OCI-LY1 (cell line): ENCODE data around the gene ZNF365.

Source experiments
- H2AFZ ChIP-seq: fragments of 200-600 bp; sonication (generic), shearing (Covaris generic); 2 replicates; pipeline ENCODE4 v1.6.0; 2014; ENCODE audit warnings: antibody characterized with exemption, mild to moderate bottlenecking, low read length
- H3F3A ChIP-seq: fragments of 200-600 bp; sonication (generic), shearing (Covaris generic); 2 replicates; pipeline ENCODE4 v1.6.0; 2014; ENCODE audit warnings: mild to moderate bottlenecking, antibody characterized with exemption, low read length, moderate library complexity; ENCODE audit not compliant: insufficient read depth
- H3K27ac ChIP-seq: fragments of 200-600 bp; sonication (generic); 2 replicates; pipeline ENCODE4 v1.5.1; 2014; ENCODE audit warnings: low read length, mixed run types, mild to moderate bottlenecking, low read depth; ENCODE audit not compliant: poor library complexity, severe bottlenecking
- H3K27me3 ChIP-seq: fragments of 200-600 bp; sonication (generic); 2 replicates; pipeline ENCODE4 v1.6.0; 2014; ENCODE audit warnings: antibody characterized with exemption, mild to moderate bottlenecking, low read length, moderate library complexity; ENCODE audit not compliant: insufficient read depth
- H3K36me3 ChIP-seq: fragments of 200-600 bp; sonication (generic); 2 replicates; pipeline ENCODE4 v1.6.1; 2014; ENCODE audit warnings: mild to moderate bottlenecking, antibody characterized with exemption, low read length, moderate library complexity, mixed read lengths; ENCODE audit not compliant: insufficient read depth
- H3K4me1 ChIP-seq: fragments of 200-600 bp; sonication (generic); 2 replicates; pipeline ENCODE4 v1.5.1; 2014; ENCODE audit warnings: mild to moderate bottlenecking, low read length, moderate library complexity; ENCODE audit not compliant: insufficient read depth, severe bottlenecking
- H3K4me2 ChIP-seq: fragments of 200-600 bp; sonication (generic), shearing (Covaris generic); 2 replicates; pipeline ENCODE4 v1.6.1; 2014; ENCODE audit warnings: low read length
- H3K4me3 ChIP-seq: fragments of 200-600 bp; sonication (generic); 2 replicates; pipeline ENCODE4 v1.5.1; 2014; ENCODE audit warnings: low read length, low read depth, mild to moderate bottlenecking, mixed read lengths; ENCODE audit not compliant: poor library complexity, severe bottlenecking
- H3K79me2 ChIP-seq: fragments of 200-600 bp; shearing (Covaris generic); 2 replicates; pipeline ENCODE4 v1.6.1; 2016; ENCODE audit warnings: mixed run types, low read length, mixed read lengths; ENCODE audit not compliant: insufficient read depth
- H3K9ac ChIP-seq: fragments of 200-600 bp; sonication (generic), shearing (Covaris generic); 2 replicates; pipeline ENCODE4 v1.6.1; 2014; ENCODE audit warnings: mild to moderate bottlenecking, low read length, mixed read lengths
- H3K9me2 ChIP-seq: fragments of 200-600 bp; sonication (generic), shearing (Covaris generic); 2 replicates; pipeline ENCODE4 v1.6.1; 2014; ENCODE audit warnings: low read depth, mild to moderate bottlenecking, low read length, mixed read lengths
- H3K9me3 ChIP-seq: fragments of 200-600 bp; shearing (Covaris generic); 2 replicates; pipeline ENCODE4 v1.6.1; 2014; ENCODE audit warnings: low read length, mixed read lengths
- H4K20me1 ChIP-seq: fragments of 200-600 bp; sonication (generic), shearing (Covaris generic); 2 replicates; pipeline ENCODE4 v1.6.0; 2016; ENCODE audit warnings: mild to moderate bottlenecking, low read length; ENCODE audit not compliant: insufficient read depth
- EZH2 ChIP-seq: fragments of 200-600 bp; sonication (generic), shearing (Covaris generic); IDR thresholded peaks from 2 replicates; pipeline ENCODE4 v1.8.0; 2017; ENCODE audit warnings: borderline replicate concordance, mixed run types, mild to moderate bottlenecking, antibody characterized with exemption, low read length, moderate library complexity, mixed read lengths
- TF ChIP-seq, protein P1 (sequence below): fragments of 200-600 bp; sonication (generic), shearing (Covaris generic); IDR thresholded peaks from 2 replicates; pipeline ENCODE4 v1.5.1; 2017; ENCODE audit warnings: mild to moderate bottlenecking, antibody characterized with exemption, low read length, moderate library complexity, mixed read lengths

Gene ZNF365

DNA sequence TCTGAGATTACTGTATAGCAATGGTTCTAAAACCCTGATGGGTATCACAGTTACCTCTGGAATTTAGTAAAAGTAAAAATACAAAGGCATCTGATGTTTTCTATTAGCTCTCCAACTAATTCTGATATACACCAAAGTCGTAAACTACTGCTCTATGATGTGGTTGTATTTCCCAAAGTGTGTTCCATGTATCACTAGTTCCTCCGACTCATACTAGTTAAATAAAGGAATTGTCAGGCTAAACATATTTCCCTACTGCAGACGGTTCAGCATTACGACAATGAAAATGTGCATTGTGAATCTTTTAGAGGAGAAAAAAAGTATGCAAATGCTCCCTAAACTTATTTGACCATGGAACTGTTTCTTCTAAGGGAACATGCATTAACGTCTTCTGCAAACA lies 38.9 kb downstream of the ZNF365 start:
- Histone ChIP-seq H3K4me3 (no peak overlapping the region), H4K20me1 (no peaks in the 10 kb centered on the region), H3K27ac (no peak overlapping the region), H3K9me3 (no peaks in the 10 kb centered on the region), H3K79me2 (no peaks in the 10 kb centered on the region), H3K4me2 (no peak overlapping the region), H2AFZ (no peak overlapping the region), H3K27me3 (no peaks in the 10 kb centered on the region), H3F3A (no peaks in the 10 kb centered on the region), H3K4me1 (no peaks in the 10 kb centered on the region), H3K9ac (no peak overlapping the region), H3K36me3 (no peaks in the 10 kb centered on the region), H3K9me2 (no peaks in the 10 kb centered on the region)
- no peak for TF ChIP-seq EZH2

DNA sequence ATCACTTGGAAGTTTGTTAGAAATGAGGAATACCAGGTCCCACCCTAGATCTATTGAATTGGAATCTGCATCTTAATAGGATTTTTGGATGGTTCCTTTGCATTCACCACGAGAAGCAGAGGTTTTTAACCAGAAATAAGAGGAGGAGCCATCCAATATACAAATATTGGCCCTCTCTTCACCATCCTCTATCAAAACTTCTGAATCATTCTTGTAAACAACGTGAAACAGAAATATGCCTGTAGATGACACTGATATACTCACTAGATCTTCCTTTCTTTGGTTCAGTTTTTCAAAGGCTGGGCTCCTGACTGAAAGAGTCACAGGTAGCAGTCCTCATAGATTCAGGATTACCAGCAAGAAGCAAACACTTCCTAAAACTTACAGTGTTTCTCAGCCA lies 39.5 kb downstream of the ZNF365 start:
- Histone ChIP-seq H2AFZ (no peak overlapping the region), H3K4me1 (no peaks in the 10 kb centered on the region), H3K9me2 (no peaks in the 10 kb centered on the region), H3K27ac (no peak overlapping the region), H3K27me3 (no peaks in the 10 kb centered on the region), H3K4me2 (no peak overlapping the region), H3K9me3 (no peaks in the 10 kb centered on the region), H3K9ac (no peak overlapping the region), H3K36me3 (no peaks in the 10 kb centered on the region), H3K79me2 (no peaks in the 10 kb centered on the region), H3K4me3 (no peak overlapping the region), H3F3A (no peaks in the 10 kb centered on the region), H4K20me1 (no peaks in the 10 kb centered on the region)
- no peak for TF ChIP-seq EZH2
- TF ChIP-seq, protein P1, sequence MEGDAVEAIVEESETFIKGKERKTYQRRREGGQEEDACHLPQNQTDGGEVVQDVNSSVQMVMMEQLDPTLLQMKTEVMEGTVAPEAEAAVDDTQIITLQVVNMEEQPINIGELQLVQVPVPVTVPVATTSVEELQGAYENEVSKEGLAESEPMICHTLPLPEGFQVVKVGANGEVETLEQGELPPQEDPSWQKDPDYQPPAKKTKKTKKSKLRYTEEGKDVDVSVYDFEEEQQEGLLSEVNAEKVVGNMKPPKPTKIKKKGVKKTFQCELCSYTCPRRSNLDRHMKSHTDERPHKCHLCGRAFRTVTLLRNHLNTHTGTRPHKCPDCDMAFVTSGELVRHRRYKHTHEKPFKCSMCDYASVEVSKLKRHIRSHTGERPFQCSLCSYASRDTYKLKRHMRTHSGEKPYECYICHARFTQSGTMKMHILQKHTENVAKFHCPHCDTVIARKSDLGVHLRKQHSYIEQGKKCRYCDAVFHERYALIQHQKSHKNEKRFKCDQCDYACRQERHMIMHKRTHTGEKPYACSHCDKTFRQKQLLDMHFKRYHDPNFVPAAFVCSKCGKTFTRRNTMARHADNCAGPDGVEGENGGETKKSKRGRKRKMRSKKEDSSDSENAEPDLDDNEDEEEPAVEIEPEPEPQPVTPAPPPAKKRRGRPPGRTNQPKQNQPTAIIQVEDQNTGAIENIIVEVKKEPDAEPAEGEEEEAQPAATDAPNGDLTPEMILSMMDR: no peak

DNA sequence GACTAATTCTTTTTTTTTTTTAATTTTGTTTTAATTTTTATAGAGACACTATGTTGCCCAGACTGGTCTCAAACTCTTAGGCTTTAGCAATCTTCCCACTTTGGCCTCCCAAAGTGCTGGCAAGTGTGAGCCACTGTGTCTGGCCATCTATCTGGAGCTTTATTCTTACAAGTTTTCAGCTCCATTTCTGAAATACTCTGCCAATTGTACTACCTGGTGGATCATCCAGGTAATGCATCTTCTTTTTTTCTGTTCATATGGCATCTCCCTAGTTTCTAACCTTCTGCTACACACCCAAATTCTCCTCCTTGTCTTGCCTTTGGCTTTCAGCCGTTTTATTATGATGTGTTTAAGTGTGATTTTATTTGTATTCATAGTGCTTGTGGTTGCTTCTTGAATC lies 40.2 kb downstream of the ZNF365 start:
- Histone ChIP-seq H3K4me3 (no peak overlapping the region), H3K9me3 (no peaks in the 10 kb centered on the region), H3K79me2 (no peaks in the 10 kb centered on the region), H2AFZ (no peak overlapping the region), H3K9ac (no peak overlapping the region), H3K4me2 (no peak overlapping the region), H3K27me3 (no peaks in the 10 kb centered on the region), H3K36me3 (no peaks in the 10 kb centered on the region), H4K20me1 (no peaks in the 10 kb centered on the region), H3K4me1 (no peaks in the 10 kb centered on the region), H3K9me2 (no peaks in the 10 kb centered on the region), H3F3A (no peaks in the 10 kb centered on the region), H3K27ac (no peak overlapping the region)
- no peak for TF ChIP-seq EZH2
- TF ChIP-seq, protein P1: no peak

DNA sequence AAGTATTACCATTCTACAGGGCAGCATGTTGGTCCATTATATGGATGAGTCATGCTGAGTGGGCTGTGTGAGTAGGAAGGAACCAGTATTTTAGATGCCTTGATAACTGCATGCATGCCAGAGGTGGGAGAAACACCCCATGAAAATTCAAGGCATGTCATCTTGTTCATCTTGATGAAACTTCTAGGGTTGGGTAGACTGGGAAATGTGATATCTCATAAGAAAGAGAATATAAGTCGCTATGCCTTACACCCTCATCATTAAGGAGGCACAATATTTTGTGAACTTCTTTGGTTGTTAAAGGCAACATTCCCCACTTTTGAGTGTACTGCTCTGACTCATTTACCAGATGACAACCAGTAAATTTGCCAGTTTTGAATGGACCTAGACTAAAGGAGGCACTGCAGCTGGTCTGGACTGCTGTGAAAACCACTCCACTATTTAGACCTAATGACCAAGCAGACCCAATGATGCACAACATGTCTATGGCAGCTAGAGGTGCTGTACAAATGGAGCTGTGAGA lies 48.0 kb downstream of the ZNF365 start:
- TF ChIP-seq EZH2: no peak
- TF ChIP-seq, protein P1: no peak
- H3K4me2 ChIP-seq: no peak overlapping the region
- no peaks in the 10 kb centered on the region for H3F3A ChIP-seq
- H3K79me2 ChIP-seq: no peaks in the 10 kb centered on the region
- H4K20me1 ChIP-seq: no peaks in the 10 kb centered on the region
- no peak overlapping the region for H3K27ac ChIP-seq
- H3K36me3 ChIP-seq: no peaks in the 10 kb centered on the region
- H3K4me3 ChIP-seq: no peak overlapping the region
- no peak overlapping the region for H3K9ac ChIP-seq
- H3K9me3 ChIP-seq: no peaks in the 10 kb centered on the region
- no peak overlapping the region for H2AFZ ChIP-seq
- H3K27me3 ChIP-seq: no peaks in the 10 kb centered on the region
- no peaks in the 10 kb centered on the region for H3K4me1 ChIP-seq
- no peaks in the 10 kb centered on the region for H3K9me2 ChIP-seq
